GM21528 (cell line): ENCODE measurements around the gene ZNF3.

Experiments
- ATAC-seq: cut with Tn5 transposase; IDR thresholded peaks from one replicate; pipeline ENCODE4 v1.9.1; 2021; ENCODE audit warnings: mild to moderate bottlenecking, moderate library complexity; ENCODE audit not compliant: unreplicated experiment, low FRiP score

Gene ZNF3

DNA sequence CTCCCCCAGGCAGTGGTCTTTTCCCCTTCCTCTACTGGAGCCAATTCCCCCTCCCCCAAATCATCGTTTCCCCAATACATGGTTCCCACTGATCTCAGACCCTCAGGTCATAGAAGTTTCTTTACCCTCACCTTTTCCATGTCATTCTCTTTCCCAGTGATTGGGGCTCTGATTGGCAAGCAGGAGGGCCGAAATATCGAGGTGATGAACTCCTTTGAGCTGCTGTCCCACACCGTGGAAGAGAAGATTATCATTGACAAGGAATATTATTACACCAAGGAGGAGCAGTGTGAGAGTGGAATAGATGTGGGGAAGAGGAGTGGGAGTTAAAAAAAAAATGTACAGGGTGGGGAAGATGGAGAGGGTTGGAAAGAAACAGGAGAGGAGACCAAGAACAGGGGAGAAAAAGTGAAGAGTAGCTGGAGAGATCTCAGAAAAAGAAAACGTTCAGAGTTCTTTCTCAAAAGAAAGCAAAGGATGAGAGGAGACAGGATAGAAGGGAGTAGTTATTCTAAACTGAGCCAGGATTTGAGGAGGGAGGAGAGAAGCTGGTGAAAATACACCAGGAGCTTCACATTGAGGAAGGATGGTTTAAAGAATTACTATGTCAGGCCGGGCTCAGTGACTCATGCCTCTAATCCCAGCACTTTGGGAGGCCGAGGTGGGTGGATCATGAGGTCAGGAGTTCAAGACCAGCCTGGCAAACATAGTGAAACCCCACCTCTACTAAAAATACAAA lies 8.1 kb upstream of the ZNF3 start:
- no peak for ATAC-seq

GRCh38 chr7:100088621-100089457 lies 7.3 kb upstream of the ZNF3 start, which contains the start of gene COPS6:
Gene COPS6 (plus strand): TSS chr7:100088969. CDS start chr7:100088991, 22 bp downstream.
- ATAC-seq = no peak

GRCh38 chr7:100088095-100088620 lies 6.6 kb upstream of the ZNF3 start:
- ATAC-seq = no peak

DNA sequence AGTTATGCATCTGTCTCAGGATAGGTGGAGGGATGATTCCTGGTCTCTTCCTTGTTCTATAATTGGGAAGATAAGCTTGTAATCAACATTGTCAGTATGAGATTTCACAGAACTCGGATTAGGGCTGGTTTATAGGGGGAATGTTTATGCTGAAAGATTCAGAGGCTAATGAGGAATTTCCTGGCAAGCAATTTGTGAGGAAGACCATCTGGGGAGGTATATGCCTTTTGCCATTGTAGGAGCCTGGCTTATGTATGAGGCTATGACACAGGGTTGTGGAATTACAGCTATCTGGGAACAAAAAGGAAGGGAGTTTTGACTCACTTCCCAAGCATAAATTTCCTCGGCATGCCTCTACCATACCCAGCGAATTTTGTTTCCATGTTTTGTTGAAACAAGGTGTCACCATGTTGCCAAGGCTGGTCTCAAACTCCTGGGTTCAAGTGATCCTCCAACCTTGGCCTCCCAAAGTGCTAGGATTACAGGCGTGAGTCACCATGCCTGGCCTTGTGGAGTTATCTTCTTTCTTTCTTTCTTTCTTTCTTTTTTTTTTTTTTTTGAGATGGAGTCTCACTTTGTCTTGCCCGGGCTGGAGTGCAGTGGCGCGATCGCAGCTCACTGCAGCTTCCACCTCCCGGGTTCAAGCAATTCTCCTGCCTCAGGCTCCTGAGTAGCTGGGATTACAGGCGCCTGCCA lies 5.7 kb upstream of the ZNF3 start:
- ATAC-seq = no peak

DNA sequence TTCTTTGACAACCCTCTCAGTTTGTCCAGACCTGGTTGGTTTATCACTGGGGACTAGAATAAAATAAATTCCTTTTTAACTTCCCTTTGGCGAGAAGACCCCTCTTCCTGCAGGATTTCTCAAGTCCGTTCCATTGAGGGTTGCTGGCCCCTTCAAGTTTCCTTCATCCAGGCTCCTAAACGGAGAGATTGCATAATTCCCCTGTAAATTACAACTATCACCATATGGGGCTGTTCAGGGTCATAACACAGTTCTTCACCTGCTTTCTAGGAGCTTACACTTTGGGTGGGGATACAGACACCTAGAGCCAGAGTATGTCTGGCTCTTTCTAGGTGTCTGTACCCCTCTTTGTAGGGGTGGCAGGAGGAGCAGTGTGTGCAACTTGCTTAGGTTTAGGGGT lies 4.0 kb upstream of the ZNF3 start:
- no peak for ATAC-seq

DNA sequence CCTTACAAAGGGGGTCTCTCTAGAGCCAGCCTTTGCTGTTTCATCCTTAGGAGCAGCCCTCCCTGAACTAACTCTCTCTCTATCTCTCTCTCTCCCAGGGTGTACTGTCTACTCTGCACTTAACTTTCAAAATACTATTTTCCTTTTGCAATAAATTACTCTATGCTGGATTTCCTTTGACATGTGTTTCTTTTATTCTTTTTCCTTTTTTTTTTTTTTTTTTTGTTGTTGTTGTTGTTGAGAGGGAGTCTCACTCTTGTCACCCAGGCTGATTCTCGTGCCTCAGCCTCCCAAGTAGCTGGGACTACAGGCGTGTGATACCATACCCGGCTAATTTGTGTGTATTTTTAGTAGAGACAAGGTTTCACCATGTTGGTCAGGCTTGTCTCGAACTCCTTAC lies 1.5 kb upstream of the ZNF3 start:
- no peak for ATAC-seq

- peak; percentile 20 for ATAC-seq
Measured at GRCh38 chr7:100080907-100081534, 502 bp downstream of the ZNF3 start.

- no peak for ATAC-seq
Measured at GRCh38 chr7:100079024-100079560, 2.4 kb downstream of the ZNF3 start.

- ATAC-seq = no peak
Measured at GRCh38 chr7:100077205-100077604, 4.3 kb downstream of the ZNF3 start.

GRCh38 chr7:100075418-100075817 lies 6.1 kb downstream of the ZNF3 start:
- ATAC-seq = no peak

DNA sequence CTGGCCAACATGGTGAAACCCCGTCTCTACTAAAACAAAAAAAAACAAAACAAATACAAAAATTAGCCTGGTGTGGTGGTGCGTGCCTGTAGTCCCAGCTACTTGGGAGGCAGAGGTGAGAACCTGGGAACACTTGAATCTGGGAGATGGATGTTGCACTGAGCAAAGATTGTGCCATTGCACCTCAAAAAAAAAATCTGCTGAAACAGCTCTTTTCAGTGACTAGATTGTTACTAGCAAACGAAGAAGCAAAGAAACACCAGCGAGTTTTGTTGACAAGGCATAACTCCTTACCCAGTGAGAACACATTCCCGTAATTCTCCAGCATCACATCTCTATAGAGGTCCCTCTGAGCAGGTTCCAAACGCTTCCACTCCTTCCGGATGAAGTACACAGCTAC lies 6.7 kb downstream of the ZNF3 start:
- ATAC-seq = no peak

DNA sequence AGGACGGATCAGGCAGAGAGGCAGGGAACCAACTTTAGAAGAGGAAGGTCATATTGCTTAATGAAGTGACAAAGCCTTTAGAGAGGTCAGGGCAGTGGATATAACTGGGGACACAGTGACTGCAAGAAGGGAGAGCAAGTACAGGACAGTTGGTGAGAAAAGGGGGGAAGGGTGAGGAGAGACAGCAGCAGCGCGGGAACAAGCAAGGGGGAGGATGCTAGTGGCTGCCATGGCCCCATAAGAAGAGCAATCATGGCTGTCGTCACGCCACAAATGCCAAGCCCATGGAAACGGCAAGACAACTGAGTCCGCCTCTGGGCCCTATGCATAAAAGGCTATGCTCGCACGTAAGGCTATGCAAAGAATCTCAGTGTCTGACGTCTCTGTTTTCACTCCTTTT lies 9.1 kb downstream of the ZNF3 start:
- no peak for ATAC-seq

- ATAC-seq = no peak
Measured at GRCh38 chr7:100071018-100071723, 10.4 kb downstream of the ZNF3 start.

DNA sequence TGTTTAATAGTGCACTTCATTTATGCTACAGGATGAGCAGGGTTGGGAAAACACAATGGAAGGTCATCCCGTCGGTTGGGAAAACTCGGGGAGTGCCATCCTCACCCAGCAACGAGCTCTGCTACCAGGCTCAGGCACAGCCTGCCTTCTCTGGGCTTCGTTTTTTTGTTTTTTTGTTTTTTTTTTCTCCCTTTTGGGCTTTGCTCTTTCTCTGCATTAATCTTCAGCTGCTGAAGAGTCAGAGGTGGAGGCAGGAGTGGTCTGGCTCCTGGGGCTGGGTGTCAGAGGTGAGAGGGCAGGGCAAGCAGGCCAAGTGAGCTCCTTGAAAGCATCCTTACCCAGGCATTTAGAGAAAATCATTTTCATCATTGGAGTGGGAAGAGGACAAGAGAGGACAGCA lies 11.5 kb downstream of the ZNF3 start:
- no peak for ATAC-seq

GRCh38 chr7:100066953-100067352 lies 14.6 kb downstream of the ZNF3 start:
- ATAC-seq = no peak

DNA sequence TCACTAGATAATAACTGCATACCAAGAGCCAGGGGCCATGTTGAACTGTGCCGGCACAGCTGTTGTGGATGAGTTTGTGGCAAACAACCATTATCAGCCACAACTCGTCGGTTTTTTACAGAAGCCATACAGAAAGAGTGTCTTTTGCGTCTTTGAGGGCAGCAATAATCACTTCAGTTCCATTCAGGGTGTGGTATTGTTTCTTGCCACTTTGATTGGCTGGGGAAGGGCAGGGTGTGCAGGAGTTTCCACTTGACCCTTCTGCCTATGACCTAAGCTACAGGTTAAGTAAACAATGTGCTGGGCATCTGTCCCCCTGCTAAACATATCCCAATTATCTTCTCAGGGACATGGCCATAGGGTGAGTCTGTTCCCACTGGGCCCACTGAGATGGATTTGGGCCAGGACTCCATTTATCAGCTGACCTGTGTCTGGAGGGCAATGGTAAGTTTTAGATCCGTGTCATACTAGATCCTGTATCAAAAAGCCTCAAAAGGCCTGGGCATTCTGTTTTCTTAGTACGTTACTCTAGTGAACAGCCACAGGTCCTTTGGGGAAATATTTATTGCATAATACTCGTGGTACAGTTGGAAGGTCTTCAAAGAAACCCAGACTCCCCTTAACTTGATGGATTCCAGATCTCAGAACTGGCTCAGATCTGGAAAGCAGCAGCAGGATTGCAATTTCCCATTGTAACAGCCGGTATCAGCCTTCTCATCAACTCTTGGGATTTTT lies 15.9 kb downstream of the ZNF3 start:
- ATAC-seq = no peak

GRCh38 chr7:100064162-100064561 lies 17.4 kb downstream of the ZNF3 start:
- no peak for ATAC-seq

- no peak for ATAC-seq
Measured at GRCh38 chr7:100063376-100063775, 18.1 kb downstream of the ZNF3 start.
